ENCODE data around the gene PCDHGA5.
"Not testable (repeated sequence)": the region's sequence is repeated elsewhere in the genome, so short reads cannot be mapped to it uniquely, and the experiment has no call there.

The PCDHGA5 gene

DNA sequence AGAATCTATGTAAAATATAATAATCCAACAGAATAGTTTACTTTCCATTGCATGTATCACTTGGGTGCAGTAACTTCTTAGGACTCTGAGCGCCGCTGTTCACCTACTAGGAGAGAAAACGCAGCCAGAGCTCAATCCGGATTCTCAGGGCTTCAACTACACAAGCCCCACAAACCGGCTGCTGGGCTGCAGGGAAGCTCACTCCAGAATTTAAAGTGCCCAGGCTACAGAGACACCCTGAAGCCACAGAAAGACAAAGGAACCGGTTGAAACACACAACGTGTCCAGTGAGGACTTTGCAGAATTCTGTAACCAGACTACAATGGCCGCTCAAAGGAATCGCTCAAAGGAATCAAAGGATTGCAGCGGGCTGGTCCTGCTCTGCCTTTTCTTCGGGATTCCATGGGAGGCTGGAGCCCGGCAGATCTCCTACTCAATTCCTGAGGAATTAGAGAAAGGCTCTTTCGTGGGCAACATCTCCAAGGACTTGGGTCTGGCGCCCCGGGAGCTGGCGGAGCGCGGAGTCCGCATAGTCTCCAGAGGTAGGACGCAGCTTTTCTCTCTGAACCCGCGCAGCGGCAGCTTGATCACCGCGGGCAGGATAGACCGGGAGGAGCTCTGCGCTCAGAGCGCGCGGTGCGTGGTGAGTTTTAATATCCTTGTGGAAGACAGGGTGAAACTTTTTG is 49.0 kb downstream of the PCDHGA5 start, which contains the start of gene PCDHGA10:
Gene PCDHGA10, plus strand, starts transcription at position 134 of the 686 bp plus-strand sequence. Its CDS starts 189 bp downstream, at position 323.
- TF ChIP-seq, protein P1, sequence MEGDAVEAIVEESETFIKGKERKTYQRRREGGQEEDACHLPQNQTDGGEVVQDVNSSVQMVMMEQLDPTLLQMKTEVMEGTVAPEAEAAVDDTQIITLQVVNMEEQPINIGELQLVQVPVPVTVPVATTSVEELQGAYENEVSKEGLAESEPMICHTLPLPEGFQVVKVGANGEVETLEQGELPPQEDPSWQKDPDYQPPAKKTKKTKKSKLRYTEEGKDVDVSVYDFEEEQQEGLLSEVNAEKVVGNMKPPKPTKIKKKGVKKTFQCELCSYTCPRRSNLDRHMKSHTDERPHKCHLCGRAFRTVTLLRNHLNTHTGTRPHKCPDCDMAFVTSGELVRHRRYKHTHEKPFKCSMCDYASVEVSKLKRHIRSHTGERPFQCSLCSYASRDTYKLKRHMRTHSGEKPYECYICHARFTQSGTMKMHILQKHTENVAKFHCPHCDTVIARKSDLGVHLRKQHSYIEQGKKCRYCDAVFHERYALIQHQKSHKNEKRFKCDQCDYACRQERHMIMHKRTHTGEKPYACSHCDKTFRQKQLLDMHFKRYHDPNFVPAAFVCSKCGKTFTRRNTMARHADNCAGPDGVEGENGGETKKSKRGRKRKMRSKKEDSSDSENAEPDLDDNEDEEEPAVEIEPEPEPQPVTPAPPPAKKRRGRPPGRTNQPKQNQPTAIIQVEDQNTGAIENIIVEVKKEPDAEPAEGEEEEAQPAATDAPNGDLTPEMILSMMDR (IDR thresholded peaks at IDR 0.05; ENCODE audit: insufficient read depth, low read depth, low read length, missing control alignments), result peak; percentile 77
- DNase-seq (ENCODE audit: low read depth), result peak; percentile 86
- H3K4me3 ChIP-seq (ENCODE audit: low read depth, low read length), result peak within 1 kb of the TSS; percentile 64

DNA sequence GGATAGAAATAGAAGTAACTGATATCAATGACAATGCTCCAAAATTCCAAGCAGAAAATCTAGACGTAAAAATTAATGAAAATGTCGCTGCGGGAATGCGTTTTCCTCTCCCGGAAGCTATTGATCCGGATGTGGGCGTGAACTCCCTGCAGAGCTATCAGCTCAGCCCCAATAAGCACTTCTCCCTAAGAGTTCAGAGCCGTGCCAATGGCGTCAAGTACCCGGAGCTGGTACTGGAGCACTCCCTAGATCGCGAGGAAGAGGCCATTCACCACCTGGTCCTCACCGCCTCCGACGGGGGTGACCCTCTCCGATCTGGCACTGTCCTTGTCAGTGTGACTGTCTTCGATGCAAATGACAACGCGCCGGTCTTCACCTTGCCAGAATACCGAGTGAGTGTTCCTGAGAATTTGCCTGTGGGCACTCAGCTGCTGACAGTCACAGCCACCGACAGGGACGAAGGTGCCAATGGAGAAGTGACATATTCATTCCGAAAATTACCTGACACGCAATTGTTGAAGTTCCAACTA is 49.6 kb downstream of the PCDHGA5 start:
- DNase-seq (ENCODE audit: low read depth), result no peak
- H3K4me3 ChIP-seq (ENCODE audit: low read depth, low read length), result peak overlapping the region; percentile 64
- TF ChIP-seq, protein P1 (IDR thresholded peaks at IDR 0.05; ENCODE audit: insufficient read depth, low read depth, low read length, missing control alignments), result no peak

DNA sequence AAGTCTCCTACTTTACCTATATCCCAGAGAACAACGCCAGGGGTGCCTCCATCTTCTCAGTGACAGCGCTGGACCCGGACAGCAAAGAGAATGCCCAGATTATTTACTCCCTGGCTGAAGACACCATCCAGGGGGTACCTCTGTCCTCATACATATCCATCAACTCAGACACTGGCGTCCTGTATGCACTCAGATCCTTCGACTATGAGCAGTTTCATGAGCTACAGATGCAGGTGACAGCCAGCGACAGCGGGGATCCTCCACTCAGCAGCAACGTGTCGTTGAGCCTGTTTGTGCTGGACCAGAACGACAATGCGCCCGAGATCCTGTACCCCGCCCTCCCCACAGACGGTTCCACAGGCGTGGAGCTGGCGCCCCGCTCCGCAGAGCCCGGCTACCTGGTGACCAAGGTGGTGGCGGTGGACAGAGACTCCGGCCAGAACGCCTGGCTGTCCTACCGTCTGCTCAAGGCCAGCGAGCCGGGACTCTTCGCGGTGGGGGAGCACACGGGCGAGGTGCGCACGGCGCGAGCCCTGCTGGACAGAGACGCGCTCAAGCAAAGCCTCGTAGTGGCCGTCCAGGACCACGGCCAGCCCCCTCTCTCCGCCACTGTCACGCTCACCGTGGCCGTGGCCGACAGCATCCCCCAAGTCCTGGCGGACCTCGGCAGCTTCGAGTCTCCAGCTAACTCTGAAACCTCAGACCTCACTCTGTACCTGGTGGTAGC is 50.7 kb downstream of the PCDHGA5 start:
- DNase-seq (ENCODE audit: low read depth), result not testable (repeated sequence)

DNA sequence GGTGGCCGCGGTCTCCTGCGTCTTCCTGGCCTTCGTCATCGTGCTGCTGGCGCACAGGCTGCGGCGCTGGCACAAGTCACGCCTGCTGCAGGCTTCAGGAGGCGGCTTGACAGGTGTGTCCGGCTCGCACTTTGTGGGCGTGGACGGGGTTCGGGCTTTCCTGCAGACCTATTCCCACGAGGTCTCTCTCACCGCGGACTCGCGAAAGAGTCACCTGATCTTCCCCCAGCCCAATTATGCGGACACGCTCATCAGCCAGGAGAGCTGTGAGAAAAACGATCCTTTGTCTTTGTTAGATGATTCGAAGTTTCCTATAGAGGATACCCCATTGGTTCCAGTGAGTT is 51.3 kb downstream of the PCDHGA5 start:
- peak; percentile 45 for DNase-seq (ENCODE audit: low read depth)
- H3K4me3 ChIP-seq (ENCODE audit: low read depth, low read length), result peak overlapping the region; percentile 30

More for the DNA sequence above, 50.7 kb downstream of the PCDHGA5 start:
- not testable (repeated sequence) for H3K4me3 ChIP-seq (ENCODE audit: low read depth, low read length)
